ENCODE results near the gene C19orf85.

Gene C19orf85

DNA sequence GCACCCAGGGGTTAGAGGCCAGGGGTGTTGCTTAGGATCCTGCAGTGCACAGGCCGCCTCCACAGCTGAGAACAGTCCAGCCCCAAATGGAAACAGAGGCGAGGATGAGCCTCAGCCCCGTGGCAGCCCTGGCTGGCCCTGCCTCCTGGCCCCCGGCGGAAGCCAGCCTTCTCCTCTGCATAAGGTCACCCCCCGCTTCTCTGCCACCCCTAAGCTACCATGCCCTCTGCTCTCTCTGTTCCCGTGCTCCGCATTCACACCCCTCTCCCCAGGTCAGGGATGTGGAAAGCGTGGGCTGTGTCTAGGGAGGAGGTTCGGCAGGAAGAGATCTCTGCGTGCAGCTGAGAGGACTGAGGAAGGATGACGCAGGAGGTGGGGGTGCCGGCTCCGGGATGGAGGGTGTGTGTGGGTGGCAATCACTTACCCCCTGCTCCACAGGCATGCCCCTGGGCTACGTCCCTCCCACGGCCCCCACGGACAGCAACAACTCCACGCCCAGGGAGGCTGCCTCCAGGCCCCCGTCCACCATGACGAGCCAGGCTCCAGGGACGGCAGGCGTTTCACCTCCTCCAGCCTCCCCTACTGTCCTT lies 29.7 kb upstream of the C19orf85 start:
- no peaks in the 10 kb centered on the region for H3K79me2 ChIP-seq (ENCODE audit: low read length)
- no peak overlapping the region for H3K4me2 ChIP-seq (ENCODE audit: low read length)
- H3K4me1 ChIP-seq (ENCODE audit: low read length) = no peaks in the 10 kb centered on the region
- no peaks in the 10 kb centered on the region for H3K36me3 ChIP-seq (replicated peaks; ENCODE audit: low read depth, low read length)
- no peak overlapping the region for H3K4me3 ChIP-seq (ENCODE audit: low read length)
- H2AFZ ChIP-seq (ENCODE audit: low read depth, low read length) = no peak overlapping the region; the same call in 1 of the 2 replicates
- H3K9me3 ChIP-seq (ENCODE audit: insufficient read depth, low read length) = no peaks in the 10 kb centered on the region
- H4K20me1 ChIP-seq (ENCODE audit: insufficient read depth, low read length) = no peaks in the 10 kb centered on the region
- no peak for TF ChIP-seq EZH2phosphoT487 (IDR thresholded peaks at IDR 0.05; ENCODE audit: low read depth)
- TF ChIP-seq, protein P1, sequence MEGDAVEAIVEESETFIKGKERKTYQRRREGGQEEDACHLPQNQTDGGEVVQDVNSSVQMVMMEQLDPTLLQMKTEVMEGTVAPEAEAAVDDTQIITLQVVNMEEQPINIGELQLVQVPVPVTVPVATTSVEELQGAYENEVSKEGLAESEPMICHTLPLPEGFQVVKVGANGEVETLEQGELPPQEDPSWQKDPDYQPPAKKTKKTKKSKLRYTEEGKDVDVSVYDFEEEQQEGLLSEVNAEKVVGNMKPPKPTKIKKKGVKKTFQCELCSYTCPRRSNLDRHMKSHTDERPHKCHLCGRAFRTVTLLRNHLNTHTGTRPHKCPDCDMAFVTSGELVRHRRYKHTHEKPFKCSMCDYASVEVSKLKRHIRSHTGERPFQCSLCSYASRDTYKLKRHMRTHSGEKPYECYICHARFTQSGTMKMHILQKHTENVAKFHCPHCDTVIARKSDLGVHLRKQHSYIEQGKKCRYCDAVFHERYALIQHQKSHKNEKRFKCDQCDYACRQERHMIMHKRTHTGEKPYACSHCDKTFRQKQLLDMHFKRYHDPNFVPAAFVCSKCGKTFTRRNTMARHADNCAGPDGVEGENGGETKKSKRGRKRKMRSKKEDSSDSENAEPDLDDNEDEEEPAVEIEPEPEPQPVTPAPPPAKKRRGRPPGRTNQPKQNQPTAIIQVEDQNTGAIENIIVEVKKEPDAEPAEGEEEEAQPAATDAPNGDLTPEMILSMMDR (IDR thresholded peaks at IDR 0.05; ENCODE audit: low read depth, low read length) = no peak
- H3K9ac ChIP-seq (ENCODE audit: low read length) = no peak overlapping the region
- no peak overlapping the region for H3K27ac ChIP-seq (ENCODE audit: low read length)
- H3K27me3 ChIP-seq (ENCODE audit: low read depth, low read length) = no peaks in the 10 kb centered on the region

GRCh38 chr19:55493645-55494171 lies 29.2 kb upstream of the C19orf85 start:
- H2AFZ ChIP-seq (ENCODE audit: low read depth, low read length) = no peak overlapping the region
- H3K27me3 ChIP-seq (ENCODE audit: low read depth, low read length) = no peaks in the 10 kb centered on the region
- H3K4me2 ChIP-seq (ENCODE audit: low read length) = no peak overlapping the region
- H3K4me3 ChIP-seq (ENCODE audit: low read length) = no peak overlapping the region
- no peak overlapping the region for H3K27ac ChIP-seq (ENCODE audit: low read length)
- no peaks in the 10 kb centered on the region for H3K9me3 ChIP-seq (ENCODE audit: insufficient read depth, low read length)
- TF ChIP-seq EZH2phosphoT487 (IDR thresholded peaks at IDR 0.05; ENCODE audit: low read depth) = no peak
- TF ChIP-seq, protein P1 (IDR thresholded peaks at IDR 0.05; ENCODE audit: low read depth, low read length) = no peak
- H3K4me1 ChIP-seq (ENCODE audit: low read length) = no peaks in the 10 kb centered on the region
- no peaks in the 10 kb centered on the region for H3K79me2 ChIP-seq (ENCODE audit: low read length)
- H4K20me1 ChIP-seq (ENCODE audit: insufficient read depth, low read length) = no peaks in the 10 kb centered on the region
- H3K9ac ChIP-seq (ENCODE audit: low read length) = no peak overlapping the region
- H3K36me3 ChIP-seq (replicated peaks; ENCODE audit: low read depth, low read length) = no peaks in the 10 kb centered on the region

DNA sequence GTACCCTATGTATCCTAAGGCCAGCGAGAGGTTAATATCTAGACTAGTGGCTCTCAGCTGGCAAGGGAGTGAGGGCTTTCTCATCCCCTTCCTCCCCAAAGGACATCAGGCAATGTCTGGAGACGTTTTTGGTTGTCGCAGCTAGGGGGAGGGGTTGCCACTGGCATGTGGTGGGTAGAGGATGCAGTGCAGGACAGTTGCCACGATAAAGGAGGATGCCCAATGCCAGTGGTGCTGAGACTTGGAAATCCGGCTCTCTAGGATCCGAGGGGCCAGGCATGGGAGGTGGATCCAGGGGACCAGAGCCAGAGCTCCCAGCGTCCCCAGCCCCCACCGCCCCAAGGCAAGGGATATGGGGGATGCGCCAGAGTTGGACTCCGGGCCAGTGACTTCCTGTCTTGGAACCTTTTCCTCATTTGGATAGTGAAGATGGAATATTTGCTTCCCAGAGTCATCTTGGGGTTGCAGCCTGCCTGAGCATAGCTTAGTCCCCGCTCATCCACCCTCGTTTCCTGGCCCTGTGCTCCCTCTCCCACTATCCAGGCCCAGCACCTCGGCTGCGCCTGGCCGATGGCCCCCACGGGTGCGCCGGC lies 28.6 kb upstream of the C19orf85 start:
- Histone ChIP-seq H4K20me1 (ENCODE audit: insufficient read depth, low read length) (no peaks in the 10 kb centered on the region), H3K4me2 (ENCODE audit: low read length) (no peak overlapping the region), H3K9ac (ENCODE audit: low read length) (no peak overlapping the region), H3K27ac (ENCODE audit: low read length) (no peak overlapping the region), H3K27me3 (ENCODE audit: low read depth, low read length) (no peaks in the 10 kb centered on the region), H3K4me3 (ENCODE audit: low read length) (no peak overlapping the region), H3K4me1 (ENCODE audit: low read length) (peaks cover 3% of the 10 kb centered on the region; the same call in 1 of the 2 replicates), H3K36me3 (replicated peaks; ENCODE audit: low read depth, low read length) (no peaks in the 10 kb centered on the region), H2AFZ (ENCODE audit: low read depth, low read length) (no peak overlapping the region), H3K9me3 (ENCODE audit: insufficient read depth, low read length) (no peaks in the 10 kb centered on the region), H3K79me2 (ENCODE audit: low read length) (no peaks in the 10 kb centered on the region)
- TF ChIP-seq, protein P1 (IDR thresholded peaks at IDR 0.05; ENCODE audit: low read depth, low read length) = no peak
- TF ChIP-seq EZH2phosphoT487 (IDR thresholded peaks at IDR 0.05; ENCODE audit: low read depth) = no peak

DNA sequence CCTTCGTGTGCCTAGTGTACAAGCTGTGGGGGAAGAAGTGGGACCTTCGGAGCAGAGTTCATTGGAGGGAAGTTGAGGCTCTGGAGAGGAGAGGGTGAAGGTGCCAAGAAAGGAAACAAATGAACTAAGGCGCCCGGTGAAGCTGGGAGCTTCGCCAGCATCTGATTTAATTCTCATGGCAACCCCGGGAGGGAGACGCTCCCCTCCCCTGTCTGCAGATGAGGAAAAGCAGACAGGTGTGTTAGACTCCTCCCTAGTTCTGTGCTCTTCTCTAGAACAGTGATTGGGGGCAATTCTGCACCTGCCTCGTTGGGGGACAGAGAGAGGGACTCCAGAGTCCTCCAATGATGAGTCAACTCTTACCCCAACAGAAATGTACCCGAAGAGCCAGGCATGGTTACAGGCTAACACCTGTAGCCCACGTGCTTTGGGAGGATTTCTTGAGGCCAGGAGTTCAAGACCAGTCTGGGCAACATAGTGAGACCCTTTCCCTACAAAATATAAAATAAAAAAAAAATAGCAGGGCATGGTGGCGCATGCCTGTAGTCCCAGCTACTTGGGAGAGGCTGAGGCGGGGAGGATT lies 27.9 kb upstream of the C19orf85 start:
- H4K20me1 ChIP-seq (ENCODE audit: insufficient read depth, low read length) = no peaks in the 10 kb centered on the region
- no peak overlapping the region for H3K27ac ChIP-seq (ENCODE audit: low read length)
- no peak overlapping the region for H3K9ac ChIP-seq (ENCODE audit: low read length)
- no peaks in the 10 kb centered on the region for H3K27me3 ChIP-seq (ENCODE audit: low read depth, low read length)
- no peak overlapping the region for H2AFZ ChIP-seq (ENCODE audit: low read depth, low read length)
- H3K79me2 ChIP-seq (ENCODE audit: low read length) = no peaks in the 10 kb centered on the region
- H3K4me1 ChIP-seq (ENCODE audit: low read length) = peaks cover 3% of the 10 kb centered on the region; the same call in 1 of the 2 replicates
- H3K4me3 ChIP-seq (ENCODE audit: low read length) = no peak overlapping the region
- H3K4me2 ChIP-seq (ENCODE audit: low read length) = no peak overlapping the region
- no peaks in the 10 kb centered on the region for H3K9me3 ChIP-seq (ENCODE audit: insufficient read depth, low read length)
- no peak for TF ChIP-seq EZH2phosphoT487 (IDR thresholded peaks at IDR 0.05; ENCODE audit: low read depth)
- TF ChIP-seq, protein P1 (IDR thresholded peaks at IDR 0.05; ENCODE audit: low read depth, low read length) = no peak
- H3K36me3 ChIP-seq (replicated peaks; ENCODE audit: low read depth, low read length) = no peaks in the 10 kb centered on the region
